ENCODE measurements around the gene ZNF208.
"Not testable (repeated sequence)": the region's sequence is repeated elsewhere in the genome, so short reads cannot be mapped to it uniquely, and the experiment has no call there.

Gene ZNF208

GRCh38 chr19:22010437-22011143 is at the start of gene ZNF208:
Gene ZNF208, minus strand, starts transcription at chr19:22010943. Its CDS starts 149 bp downstream, at chr19:22010794.
- Histone ChIP-seq H3K4me3 (ENCODE audit: low read depth in 1 of 2, low read length in 2 of 2) (peak within 1 kb of the TSS; percentile 61 to 64), H3K27ac (ENCODE audit: low read depth, low read length) (peak within 1 kb of the TSS; percentile 34), H3K9ac (ENCODE audit: low read length) (peak within 1 kb of the TSS; percentile 39)
- H3K4me1 ChIP-seq (ENCODE audit: insufficient read depth, low read length); H3K36me3 ChIP-seq (ENCODE audit: insufficient read depth, low read length); H3K27me3 ChIP-seq (ENCODE audit: control insufficient read depth in 1 of 2, insufficient read depth in 2 of 2, low read length in 2 of 2); H3K9me3 ChIP-seq (ENCODE audit: low read length): not testable (repeated sequence)

DNA sequence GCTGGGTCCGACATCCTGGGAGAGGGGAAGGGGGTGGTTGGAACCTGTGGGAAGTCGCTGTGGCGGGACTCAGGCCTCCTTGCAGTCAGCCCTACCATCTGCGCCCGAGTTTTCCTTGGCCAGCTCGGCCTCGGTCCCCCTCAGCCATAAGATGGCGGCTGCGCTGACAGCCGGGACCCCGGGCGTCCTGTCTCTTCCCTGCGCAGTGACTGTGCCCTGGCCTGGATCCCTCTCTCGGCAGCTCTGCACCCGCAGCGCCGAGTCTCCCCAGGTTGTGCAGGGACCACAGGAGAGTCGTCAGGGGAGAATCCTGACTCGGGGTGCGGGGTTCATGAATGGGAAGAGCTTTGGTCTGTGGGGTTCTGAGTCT is 41.9 kb upstream of the ZNF208 start:
- Histone ChIP-seq H3K27me3 (ENCODE audit: control insufficient read depth in 1 of 2, insufficient read depth in 2 of 2, low read length in 2 of 2) (no peaks in the 10 kb centered on the region), H3K27ac (ENCODE audit: low read depth, low read length) (no peak overlapping the region), H3K36me3 (ENCODE audit: insufficient read depth, low read length) (no peaks in the 10 kb centered on the region), H3K4me3 (ENCODE audit: low read depth in 1 of 2, low read length in 2 of 2) (peak overlapping the region; percentile 64 to 85), H3K9ac (ENCODE audit: low read length) (peak overlapping the region; percentile 21), H3K4me1 (ENCODE audit: insufficient read depth, low read length) (no peaks in the 10 kb centered on the region), H3K9me3 (ENCODE audit: low read length) (no peaks in the 10 kb centered on the region)

DNA sequence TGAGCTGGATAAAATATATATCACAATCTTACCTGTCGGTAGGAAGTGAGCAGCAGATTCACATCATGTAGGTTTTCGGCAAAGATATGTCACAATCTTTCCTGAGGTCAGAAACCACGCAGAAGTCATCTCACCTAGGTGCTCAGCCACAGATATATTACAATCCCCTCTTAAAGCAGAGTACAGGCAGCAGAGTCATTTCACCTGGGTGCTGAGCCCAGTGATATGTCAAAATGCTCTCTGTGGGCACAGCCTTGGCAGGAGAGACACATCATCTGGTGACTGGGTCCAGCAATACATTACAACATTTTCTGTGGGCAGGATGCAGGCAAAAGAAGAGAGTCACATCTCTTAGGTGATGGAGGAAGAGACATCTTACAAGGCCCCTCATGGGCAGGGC is 30.4 kb upstream of the ZNF208 start:
- not testable (repeated sequence) for H3K9ac ChIP-seq (ENCODE audit: low read length); H3K9me3 ChIP-seq (ENCODE audit: low read length); H3K27ac ChIP-seq (ENCODE audit: low read depth, low read length); H3K4me1 ChIP-seq (ENCODE audit: insufficient read depth, low read length); H3K36me3 ChIP-seq (ENCODE audit: insufficient read depth, low read length); H3K4me3 ChIP-seq (ENCODE audit: low read depth in 1 of 2, low read length in 2 of 2); H3K27me3 ChIP-seq (ENCODE audit: control insufficient read depth in 1 of 2, insufficient read depth in 2 of 2, low read length in 2 of 2)

- Histone ChIP-seq H3K27ac (ENCODE audit: low read depth, low read length) (no peak overlapping the region), H3K9me3 (ENCODE audit: low read length) (no peaks in the 10 kb centered on the region), H3K4me1 (ENCODE audit: insufficient read depth, low read length) (no peaks in the 10 kb centered on the region), H3K4me3 (ENCODE audit: low read depth in 1 of 2, low read length in 2 of 2) (no peak overlapping the region), H3K9ac (ENCODE audit: low read length) (no peak overlapping the region), H3K36me3 (ENCODE audit: insufficient read depth, low read length) (no peaks in the 10 kb centered on the region), H3K27me3 (ENCODE audit: control insufficient read depth in 1 of 2, insufficient read depth in 2 of 2, low read length in 2 of 2) (no peaks in the 10 kb centered on the region)
These were observed 19.9 kb upstream of the ZNF208 start for GRCh38 chr19:22030680-22031079.

GRCh38 chr19:22026687-22027086 is 15.9 kb upstream of the ZNF208 start:
- Histone ChIP-seq H3K9ac (ENCODE audit: low read length) (no peak overlapping the region), H3K27ac (ENCODE audit: low read depth, low read length) (no peak overlapping the region), H3K27me3 (ENCODE audit: control insufficient read depth in 1 of 2, insufficient read depth in 2 of 2, low read length in 2 of 2) (no peaks in the 10 kb centered on the region), H3K4me3 (ENCODE audit: low read depth in 1 of 2, low read length in 2 of 2) (no peak overlapping the region), H3K9me3 (ENCODE audit: low read length) (no peaks in the 10 kb centered on the region), H3K36me3 (ENCODE audit: insufficient read depth, low read length) (no peaks in the 10 kb centered on the region), H3K4me1 (ENCODE audit: insufficient read depth, low read length) (no peaks in the 10 kb centered on the region)

- not testable (repeated sequence) for H3K4me3 ChIP-seq (ENCODE audit: low read depth in 1 of 2, low read length in 2 of 2); H3K9me3 ChIP-seq (ENCODE audit: low read length); H3K4me1 ChIP-seq (ENCODE audit: insufficient read depth, low read length); H3K9ac ChIP-seq (ENCODE audit: low read length); H3K36me3 ChIP-seq (ENCODE audit: insufficient read depth, low read length); H3K27ac ChIP-seq (ENCODE audit: low read depth, low read length); H3K27me3 ChIP-seq (ENCODE audit: control insufficient read depth in 1 of 2, insufficient read depth in 2 of 2, low read length in 2 of 2)
These were observed 14.8 kb upstream of the ZNF208 start for GRCh38 chr19:22025539-22025938.

DNA sequence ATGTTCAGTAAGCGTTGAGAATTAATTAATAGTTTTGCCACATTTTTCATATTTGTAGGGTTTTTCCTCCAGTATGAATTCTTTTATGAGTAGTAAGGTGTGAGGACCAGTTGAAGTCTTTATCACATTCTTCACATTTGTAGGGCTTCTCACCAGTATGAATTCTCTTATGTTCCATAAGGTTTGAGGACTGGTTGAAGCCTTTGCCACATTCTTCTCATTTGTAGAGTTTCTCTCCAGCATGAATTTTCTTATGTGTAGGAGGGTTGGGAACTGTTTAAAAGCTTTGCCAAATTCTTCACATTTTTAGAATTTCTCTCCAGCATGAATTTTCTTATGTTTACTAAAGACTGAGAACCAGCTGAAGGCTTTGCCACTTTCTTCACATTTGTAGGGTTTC is 40.3 kb downstream of the ZNF208 start:
- H3K9ac ChIP-seq (ENCODE audit: low read length), result no peak overlapping the region
- no peaks in the 10 kb centered on the region for H3K27me3 ChIP-seq (ENCODE audit: control insufficient read depth in 1 of 2, insufficient read depth in 2 of 2, low read length in 2 of 2)
- H3K4me1 ChIP-seq (ENCODE audit: insufficient read depth, low read length), result no peaks in the 10 kb centered on the region
- H3K27ac ChIP-seq (ENCODE audit: low read depth, low read length), result no peak overlapping the region
- H3K4me3 ChIP-seq (ENCODE audit: low read depth in 1 of 2, low read length in 2 of 2), result no peak overlapping the region
- peaks cover 60% of the 10 kb centered on the region for H3K9me3 ChIP-seq (ENCODE audit: low read length)
- H3K36me3 ChIP-seq (ENCODE audit: insufficient read depth, low read length), result peaks cover 5% of the 10 kb centered on the region

GRCh38 chr19:21947775-21948174 is 63.0 kb downstream of the ZNF208 start:
- peaks cover 16% of the 10 kb centered on the region for H3K9me3 ChIP-seq (ENCODE audit: low read length)
- no peaks in the 10 kb centered on the region for H3K4me1 ChIP-seq (ENCODE audit: insufficient read depth, low read length)
- H3K9ac ChIP-seq (ENCODE audit: low read length), result no peak overlapping the region
- no peak overlapping the region for H3K4me3 ChIP-seq (ENCODE audit: low read depth in 1 of 2, low read length in 2 of 2)
- no peaks in the 10 kb centered on the region for H3K36me3 ChIP-seq (ENCODE audit: insufficient read depth, low read length)
- H3K27me3 ChIP-seq (ENCODE audit: control insufficient read depth in 1 of 2, insufficient read depth in 2 of 2, low read length in 2 of 2), result no peaks in the 10 kb centered on the region
- H3K27ac ChIP-seq (ENCODE audit: low read depth, low read length), result no peak overlapping the region

GRCh38 chr19:21940684-21941083 is 70.1 kb downstream of the ZNF208 start:
- no peak overlapping the region for H3K27ac ChIP-seq (ENCODE audit: low read depth, low read length)
- no peaks in the 10 kb centered on the region for H3K27me3 ChIP-seq (ENCODE audit: control insufficient read depth in 1 of 2, insufficient read depth in 2 of 2, low read length in 2 of 2)
- no peaks in the 10 kb centered on the region for H3K9me3 ChIP-seq (ENCODE audit: low read length)
- H3K4me1 ChIP-seq (ENCODE audit: insufficient read depth, low read length), result no peaks in the 10 kb centered on the region
- no peaks in the 10 kb centered on the region for H3K36me3 ChIP-seq (ENCODE audit: insufficient read depth, low read length)
- no peak overlapping the region for H3K4me3 ChIP-seq (ENCODE audit: low read depth in 1 of 2, low read length in 2 of 2)
- no peak overlapping the region for H3K9ac ChIP-seq (ENCODE audit: low read length)

- Histone ChIP-seq H3K27ac (ENCODE audit: low read depth, low read length) (no peak overlapping the region), H3K36me3 (ENCODE audit: insufficient read depth, low read length) (no peaks in the 10 kb centered on the region), H3K9me3 (ENCODE audit: low read length) (no peaks in the 10 kb centered on the region), H3K4me3 (ENCODE audit: low read depth in 1 of 2, low read length in 2 of 2) (no peak overlapping the region), H3K9ac (ENCODE audit: low read length) (no peak overlapping the region), H3K27me3 (ENCODE audit: control insufficient read depth in 1 of 2, insufficient read depth in 2 of 2, low read length in 2 of 2) (no peaks in the 10 kb centered on the region), H3K4me1 (ENCODE audit: insufficient read depth, low read length) (no peaks in the 10 kb centered on the region)
These were observed 76.2 kb downstream of the ZNF208 start for GRCh38 chr19:21934593-21934992.

GRCh38 chr19:21934131-21934530 is 76.6 kb downstream of the ZNF208 start:
- Histone ChIP-seq H3K27ac (ENCODE audit: low read depth, low read length) (no peak overlapping the region), H3K27me3 (ENCODE audit: control insufficient read depth in 1 of 2, insufficient read depth in 2 of 2, low read length in 2 of 2) (no peaks in the 10 kb centered on the region), H3K9ac (ENCODE audit: low read length) (no peak overlapping the region), H3K9me3 (ENCODE audit: low read length) (no peaks in the 10 kb centered on the region), H3K4me1 (ENCODE audit: insufficient read depth, low read length) (no peaks in the 10 kb centered on the region), H3K4me3 (ENCODE audit: low read depth in 1 of 2, low read length in 2 of 2) (no peak overlapping the region), H3K36me3 (ENCODE audit: insufficient read depth, low read length) (no peaks in the 10 kb centered on the region)

DNA sequence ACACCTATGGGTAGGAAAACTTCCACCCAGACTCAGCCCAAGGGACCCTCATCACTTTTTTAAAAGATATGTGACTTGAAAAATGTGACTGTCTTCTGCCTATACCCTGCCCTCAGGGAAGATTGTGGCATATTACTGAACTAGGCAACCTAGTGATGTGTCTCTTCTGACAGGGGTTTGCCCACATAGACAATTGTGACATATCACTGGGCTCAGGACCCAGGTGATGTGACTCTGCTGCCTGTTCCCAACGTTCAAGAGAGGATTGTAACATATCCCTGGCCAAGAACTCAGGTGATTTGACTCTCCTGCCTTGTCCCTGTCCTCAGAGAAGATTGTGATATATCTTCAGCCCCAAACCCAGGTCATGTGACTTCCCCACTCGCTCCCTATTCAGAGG is 88.5 kb downstream of the ZNF208 start:
- Histone ChIP-seq H3K27me3 (ENCODE audit: control insufficient read depth in 1 of 2, insufficient read depth in 2 of 2, low read length in 2 of 2) (no peaks in the 10 kb centered on the region), H3K4me1 (ENCODE audit: insufficient read depth, low read length) (no peaks in the 10 kb centered on the region), H3K36me3 (ENCODE audit: insufficient read depth, low read length) (no peaks in the 10 kb centered on the region), H3K4me3 (ENCODE audit: low read depth in 1 of 2, low read length in 2 of 2) (no peak overlapping the region), H3K9me3 (ENCODE audit: low read length) (no peaks in the 10 kb centered on the region), H3K27ac (ENCODE audit: low read depth, low read length) (no peak overlapping the region), H3K9ac (ENCODE audit: low read length) (no peak overlapping the region)

All from muscle layer of colon (tissue), 2 donors.